Measurements from ENCODE around the gene CYP1A2. TPM values are rescaled to one million over a fixed set of nuclear protein-coding genes. Genes with fewer than 3 reads are reported as not detected.
A peak's percentile ranks its signal among the peaks of the same experiment; 100 is the strongest.

CYP1A2 gene
- total and polyA plus RNA-seq, 2 of the 13 experiments (the other 11 are each of a cell fraction or from before 2014, with no cell fraction given), result 0.07 TPM; not detected in 1

DNA sequence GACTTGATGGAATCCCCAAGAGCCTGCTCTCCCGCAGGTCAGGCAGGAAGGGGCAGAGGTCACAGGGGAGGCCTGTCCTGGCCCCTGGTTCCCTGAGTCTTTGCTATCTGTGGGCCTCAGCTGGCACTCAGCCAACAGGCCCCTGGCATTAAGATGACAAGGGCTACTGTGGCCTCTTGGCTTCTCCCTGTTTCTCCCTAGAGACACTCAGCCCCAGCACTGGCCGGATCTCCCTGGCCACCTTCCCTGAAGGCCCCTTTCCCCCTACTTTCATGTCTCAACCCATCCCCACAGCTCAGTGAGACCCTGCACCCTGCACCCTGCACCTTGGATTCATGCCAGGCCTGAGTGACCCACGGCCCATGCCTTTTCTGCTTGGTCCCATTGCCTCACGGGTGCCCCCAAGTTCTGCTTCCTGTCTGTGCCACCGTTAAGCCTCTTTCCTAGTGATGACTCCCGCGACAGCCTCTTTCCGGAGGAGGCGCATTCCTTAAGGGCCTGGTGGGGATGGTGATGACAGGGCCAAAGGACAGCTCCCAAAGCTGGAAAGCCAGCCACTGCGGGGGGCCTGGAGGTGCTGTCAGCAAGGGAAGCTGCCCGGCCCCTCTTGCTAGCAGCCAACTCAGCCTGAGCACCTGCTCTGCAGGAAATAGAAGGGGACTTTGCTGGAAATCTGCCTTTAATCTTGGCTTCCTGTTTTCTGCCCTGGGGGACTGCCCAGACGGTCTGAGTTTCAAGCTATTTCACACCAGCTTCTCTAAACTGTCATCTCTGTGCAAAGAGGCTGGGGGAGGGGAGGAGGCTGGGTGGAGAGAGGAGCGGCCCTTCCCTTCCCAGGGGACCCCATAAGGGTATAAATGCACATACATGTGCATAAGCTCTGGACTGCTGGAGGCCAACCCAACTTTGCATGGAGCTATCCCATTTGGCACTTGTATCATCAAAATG lies 28.4 kb downstream of the CYP1A2 start (continued):
- TF ChIP-seq, protein P1, sequence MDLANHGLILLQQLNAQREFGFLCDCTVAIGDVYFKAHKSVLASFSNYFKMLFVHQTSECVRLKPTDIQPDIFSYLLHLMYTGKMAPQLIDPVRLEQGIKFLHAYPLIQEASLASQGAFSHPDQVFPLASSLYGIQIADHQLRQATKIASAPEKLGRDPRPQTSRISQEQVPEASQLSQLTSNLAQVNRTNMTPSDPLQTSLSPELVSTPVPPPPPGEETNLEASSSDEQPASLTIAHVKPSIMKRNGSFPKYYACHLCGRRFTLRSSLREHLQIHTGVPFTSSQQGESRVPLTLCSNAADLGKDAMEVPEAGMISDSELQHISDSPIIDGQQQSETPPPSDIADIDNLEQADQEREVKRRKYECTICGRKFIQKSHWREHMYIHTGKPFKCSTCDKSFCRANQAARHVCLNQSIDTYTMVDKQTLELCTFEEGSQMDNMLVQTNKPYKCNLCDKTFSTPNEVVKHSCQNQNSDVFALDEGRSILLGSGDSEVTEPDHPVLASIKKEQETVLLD (CRISPR knock-in tag; IDR thresholded peaks at IDR 0.05; ENCODE audit: low read depth), result no peak
- peak; percentile 70 for TF ChIP-seq HNF4A (CRISPR knock-in tag; IDR thresholded peaks at IDR 0.05)
- TF ChIP-seq GABPB1 (CRISPR knock-in tag; IDR thresholded peaks at IDR 0.05), result peak; percentile 37
- TF ChIP-seq ZMYM3 (CRISPR knock-in tag; IDR thresholded peaks at IDR 0.05), result peak; percentile 41; the same call in 1 of the 2 replicates
- TF ChIP-seq NR2F2 (IDR thresholded peaks at IDR 0.05; ENCODE audit: borderline replicate concordance, low read depth), result 0 out of 2 replicates have a peak, but pooled peaks have one; percentile 14
- TF ChIP-seq, protein P2, sequence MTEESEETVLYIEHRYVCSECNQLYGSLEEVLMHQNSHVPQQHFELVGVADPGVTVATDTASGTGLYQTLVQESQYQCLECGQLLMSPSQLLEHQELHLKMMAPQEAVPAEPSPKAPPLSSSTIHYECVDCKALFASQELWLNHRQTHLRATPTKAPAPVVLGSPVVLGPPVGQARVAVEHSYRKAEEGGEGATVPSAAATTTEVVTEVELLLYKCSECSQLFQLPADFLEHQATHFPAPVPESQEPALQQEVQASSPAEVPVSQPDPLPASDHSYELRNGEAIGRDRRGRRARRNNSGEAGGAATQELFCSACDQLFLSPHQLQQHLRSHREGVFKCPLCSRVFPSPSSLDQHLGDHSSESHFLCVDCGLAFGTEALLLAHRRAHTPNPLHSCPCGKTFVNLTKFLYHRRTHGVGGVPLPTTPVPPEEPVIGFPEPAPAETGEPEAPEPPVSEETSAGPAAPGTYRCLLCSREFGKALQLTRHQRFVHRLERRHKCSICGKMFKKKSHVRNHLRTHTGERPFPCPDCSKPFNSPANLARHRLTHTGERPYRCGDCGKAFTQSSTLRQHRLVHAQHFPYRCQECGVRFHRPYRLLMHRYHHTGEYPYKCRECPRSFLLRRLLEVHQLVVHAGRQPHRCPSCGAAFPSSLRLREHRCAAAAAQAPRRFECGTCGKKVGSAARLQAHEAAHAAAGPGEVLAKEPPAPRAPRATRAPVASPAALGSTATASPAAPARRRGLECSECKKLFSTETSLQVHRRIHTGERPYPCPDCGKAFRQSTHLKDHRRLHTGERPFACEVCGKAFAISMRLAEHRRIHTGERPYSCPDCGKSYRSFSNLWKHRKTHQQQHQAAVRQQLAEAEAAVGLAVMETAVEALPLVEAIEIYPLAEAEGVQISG (CRISPR knock-in tag; IDR thresholded peaks at IDR 0.05), result 0 out of 2 replicates have a peak, but pooled peaks have one; percentile 10
- no peak for TF ChIP-seq HOXA3 (CRISPR knock-in tag; IDR thresholded peaks at IDR 0.05)
- TF ChIP-seq, protein P3, sequence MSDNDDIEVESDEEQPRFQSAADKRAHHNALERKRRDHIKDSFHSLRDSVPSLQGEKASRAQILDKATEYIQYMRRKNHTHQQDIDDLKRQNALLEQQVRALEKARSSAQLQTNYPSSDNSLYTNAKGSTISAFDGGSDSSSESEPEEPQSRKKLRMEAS (IDR thresholded peaks at IDR 0.05), result 0 out of 2 replicates have a peak, but pooled peaks have one; percentile 42
- TF ChIP-seq ZNF235 (CRISPR knock-in tag; IDR thresholded peaks at IDR 0.05; ENCODE audit: borderline replicate concordance), result no peak
- TF ChIP-seq, protein P4, sequence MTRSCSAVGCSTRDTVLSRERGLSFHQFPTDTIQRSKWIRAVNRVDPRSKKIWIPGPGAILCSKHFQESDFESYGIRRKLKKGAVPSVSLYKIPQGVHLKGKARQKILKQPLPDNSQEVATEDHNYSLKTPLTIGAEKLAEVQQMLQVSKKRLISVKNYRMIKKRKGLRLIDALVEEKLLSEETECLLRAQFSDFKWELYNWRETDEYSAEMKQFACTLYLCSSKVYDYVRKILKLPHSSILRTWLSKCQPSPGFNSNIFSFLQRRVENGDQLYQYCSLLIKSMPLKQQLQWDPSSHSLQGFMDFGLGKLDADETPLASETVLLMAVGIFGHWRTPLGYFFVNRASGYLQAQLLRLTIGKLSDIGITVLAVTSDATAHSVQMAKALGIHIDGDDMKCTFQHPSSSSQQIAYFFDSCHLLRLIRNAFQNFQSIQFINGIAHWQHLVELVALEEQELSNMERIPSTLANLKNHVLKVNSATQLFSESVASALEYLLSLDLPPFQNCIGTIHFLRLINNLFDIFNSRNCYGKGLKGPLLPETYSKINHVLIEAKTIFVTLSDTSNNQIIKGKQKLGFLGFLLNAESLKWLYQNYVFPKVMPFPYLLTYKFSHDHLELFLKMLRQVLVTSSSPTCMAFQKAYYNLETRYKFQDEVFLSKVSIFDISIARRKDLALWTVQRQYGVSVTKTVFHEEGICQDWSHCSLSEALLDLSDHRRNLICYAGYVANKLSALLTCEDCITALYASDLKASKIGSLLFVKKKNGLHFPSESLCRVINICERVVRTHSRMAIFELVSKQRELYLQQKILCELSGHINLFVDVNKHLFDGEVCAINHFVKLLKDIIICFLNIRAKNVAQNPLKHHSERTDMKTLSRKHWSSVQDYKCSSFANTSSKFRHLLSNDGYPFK (CRISPR knock-in tag; IDR thresholded peaks at IDR 0.05; ENCODE audit: borderline replicate concordance), result peak; percentile 77; the same call in 1 of the 2 replicates
- 0 out of 2 replicates have a peak, but pooled peaks have one; percentile 42 for TF ChIP-seq ZNF20 (CRISPR knock-in tag; IDR thresholded peaks at IDR 0.05)
- peak; percentile 33 for TF ChIP-seq HNRNPLL (IDR thresholded peaks at IDR 0.05; ENCODE audit: low read depth, low read length, poor library complexity, severe bottlenecking)
- peak; percentile 56; the same call in 1 of the 2 replicates for TF ChIP-seq ZBTB7A (CRISPR knock-in tag; IDR thresholded peaks at IDR 0.05)
- TF ChIP-seq, protein P5, sequence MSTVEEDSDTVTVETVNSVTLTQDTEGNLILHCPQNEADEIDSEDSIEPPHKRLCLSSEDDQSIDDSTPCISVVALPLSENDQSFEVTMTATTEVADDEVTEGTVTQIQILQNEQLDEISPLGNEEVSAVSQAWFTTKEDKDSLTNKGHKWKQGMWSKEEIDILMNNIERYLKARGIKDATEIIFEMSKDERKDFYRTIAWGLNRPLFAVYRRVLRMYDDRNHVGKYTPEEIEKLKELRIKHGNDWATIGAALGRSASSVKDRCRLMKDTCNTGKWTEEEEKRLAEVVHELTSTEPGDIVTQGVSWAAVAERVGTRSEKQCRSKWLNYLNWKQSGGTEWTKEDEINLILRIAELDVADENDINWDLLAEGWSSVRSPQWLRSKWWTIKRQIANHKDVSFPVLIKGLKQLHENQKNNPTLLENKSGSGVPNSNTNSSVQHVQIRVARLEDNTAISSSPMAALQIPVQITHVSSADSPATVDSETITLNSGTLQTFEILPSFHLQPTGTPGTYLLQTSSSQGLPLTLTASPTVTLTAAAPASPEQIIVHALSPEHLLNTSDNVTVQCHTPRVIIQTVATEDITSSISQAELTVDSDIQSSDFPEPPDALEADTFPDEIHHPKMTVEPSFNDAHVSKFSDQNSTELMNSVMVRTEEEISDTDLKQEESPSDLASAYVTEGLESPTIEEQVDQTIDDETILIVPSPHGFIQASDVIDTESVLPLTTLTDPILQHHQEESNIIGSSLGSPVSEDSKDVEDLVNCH (CRISPR knock-in tag; IDR thresholded peaks at IDR 0.05), result no peak
- TF ChIP-seq, protein P6, sequence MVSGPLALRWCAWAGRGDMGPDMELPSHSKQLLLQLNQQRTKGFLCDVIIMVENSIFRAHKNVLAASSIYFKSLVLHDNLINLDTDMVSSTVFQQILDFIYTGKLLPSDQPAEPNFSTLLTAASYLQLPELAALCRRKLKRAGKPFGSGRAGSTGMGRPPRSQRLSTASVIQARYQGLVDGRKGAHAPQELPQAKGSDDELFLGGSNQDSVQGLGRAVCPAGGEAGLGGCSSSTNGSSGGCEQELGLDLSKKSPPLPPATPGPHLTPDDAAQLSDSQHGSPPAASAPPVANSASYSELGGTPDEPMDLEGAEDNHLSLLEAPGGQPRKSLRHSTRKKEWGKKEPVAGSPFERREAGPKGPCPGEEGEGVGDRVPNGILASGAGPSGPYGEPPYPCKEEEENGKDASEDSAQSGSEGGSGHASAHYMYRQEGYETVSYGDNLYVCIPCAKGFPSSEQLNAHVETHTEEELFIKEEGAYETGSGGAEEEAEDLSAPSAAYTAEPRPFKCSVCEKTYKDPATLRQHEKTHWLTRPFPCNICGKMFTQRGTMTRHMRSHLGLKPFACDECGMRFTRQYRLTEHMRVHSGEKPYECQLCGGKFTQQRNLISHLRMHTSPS (CRISPR knock-in tag; IDR thresholded peaks at IDR 0.05; ENCODE audit: low read depth), result peak; percentile 73; the same call in 1 of the 2 replicates
